Umbilical cord (tissue), 2 donors: Measurements from ENCODE around the gene ACLY. TPM values are rescaled to one million over a fixed set of nuclear protein-coding genes. Genes with fewer than 3 reads are reported as not detected.
"Not testable (repeated sequence)": the region's sequence is repeated elsewhere in the genome, so short reads cannot be mapped to it uniquely, and the experiment has no call there.

Source experiments
- DNase-seq: peaks from one replicate; pipeline ENCODE4 v3.0.0-alpha.2; 2015; ENCODE audit warnings: low spot score
- total RNA-seq: library from RNA; depleted of rRNA; stranded (reverse); fragments of >200 nt; gene quantifications from one replicate; pipeline ENCODE4 v1.2.3, GENCODE V29; 2014; ENCODE audit warnings: low replicate concordance; ENCODE audit not compliant: insufficient read depth

ACLY gene
- total RNA-seq, 1 donor from 2014 or later = 66.2 TPM

DNA sequence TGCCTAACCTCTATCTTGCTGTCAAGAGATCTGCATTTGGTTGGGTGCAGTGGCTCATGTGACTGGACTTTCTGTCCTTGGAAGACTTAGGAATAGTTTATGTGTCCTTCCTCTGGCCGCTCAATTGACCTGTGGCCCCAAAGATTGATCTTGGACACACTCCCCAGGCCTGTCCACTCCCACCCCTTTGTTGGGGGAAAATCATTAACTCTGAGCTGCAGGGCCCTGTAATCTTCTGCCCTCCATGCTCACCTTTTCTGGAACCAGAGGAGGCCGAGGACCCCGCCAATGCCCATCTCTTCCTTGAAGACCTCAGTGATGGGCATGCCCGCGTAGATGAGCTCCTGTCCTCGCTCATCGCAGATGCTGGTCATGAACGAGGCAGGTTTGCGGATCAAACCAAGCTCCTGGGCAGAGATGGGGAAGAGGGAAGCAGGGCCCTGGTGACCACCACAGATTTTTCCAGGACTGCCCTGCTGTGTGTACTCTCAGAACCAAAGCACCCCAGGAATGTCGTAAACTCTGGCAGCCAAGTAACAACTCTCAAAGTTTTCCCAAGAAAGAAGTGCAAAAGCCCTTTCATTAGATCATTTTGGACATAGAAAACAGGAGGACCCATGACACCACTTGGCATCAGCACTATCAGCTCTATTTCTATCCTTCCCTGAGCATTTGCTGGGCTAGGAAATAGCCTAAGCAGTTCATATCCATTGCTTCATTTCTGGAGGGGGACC lies 45.0 kb downstream of the ACLY start:
- DNase-seq = no peak

DNA sequence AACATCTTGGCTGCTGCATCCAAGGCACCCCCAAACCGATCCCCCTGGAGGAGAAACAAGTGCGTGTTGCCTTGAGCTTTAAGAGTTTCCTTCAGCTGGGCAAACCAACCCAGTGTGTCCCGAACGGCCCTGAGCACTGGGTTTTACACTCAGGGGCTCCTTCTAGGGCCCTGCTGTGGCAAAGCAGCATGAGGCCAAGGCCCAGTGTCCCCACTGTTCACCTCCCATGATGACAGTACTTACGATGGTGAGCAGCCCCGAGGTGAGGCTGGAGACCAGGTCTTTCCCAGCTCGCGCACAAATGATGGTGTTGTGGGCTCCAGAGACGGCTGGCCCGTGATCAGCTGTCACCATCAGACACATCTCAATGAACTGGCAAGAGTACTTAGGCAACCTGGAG lies 47.0 kb downstream of the ACLY start:
- no peak for DNase-seq

DNA sequence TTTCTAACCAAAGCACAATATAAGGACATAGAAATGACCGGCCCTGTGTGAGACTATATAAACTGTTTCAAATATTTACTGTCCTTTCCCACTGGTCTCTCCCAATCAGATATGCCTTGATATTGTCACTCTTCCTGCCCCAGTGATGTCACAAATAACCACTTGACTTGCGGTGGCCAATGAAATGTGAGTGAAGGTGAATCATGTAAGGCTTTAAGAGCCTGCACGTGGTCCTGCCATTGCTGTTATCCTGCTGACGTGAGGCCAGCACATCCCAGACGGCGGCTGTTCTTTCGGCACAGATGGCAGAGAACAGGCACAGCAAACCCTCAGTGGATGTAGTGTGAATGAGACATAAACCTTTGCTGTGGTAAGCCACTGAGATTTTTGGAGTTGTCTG lies 48.1 kb downstream of the ACLY start:
- DNase-seq = no peak

DNA sequence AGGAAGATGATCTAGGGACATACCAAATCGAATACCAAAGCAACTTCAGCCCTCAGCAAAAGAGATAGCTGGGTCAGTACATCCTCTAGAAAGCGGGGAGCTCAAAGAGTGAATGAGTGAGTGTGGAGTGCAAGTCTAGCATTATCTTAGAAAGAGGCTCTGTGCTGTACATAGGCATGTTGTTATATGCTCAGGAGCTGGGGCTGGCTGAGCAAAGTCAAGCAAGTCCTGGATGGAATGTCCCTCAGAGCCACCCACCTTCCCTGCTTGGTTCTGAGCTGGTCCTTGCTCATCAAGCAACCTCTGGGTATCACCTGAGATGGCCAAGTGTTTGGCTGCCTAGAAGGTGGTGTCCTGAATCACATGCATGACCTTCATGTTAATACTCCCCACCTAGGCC lies 48.7 kb downstream of the ACLY start:
- DNase-seq = no peak

DNA sequence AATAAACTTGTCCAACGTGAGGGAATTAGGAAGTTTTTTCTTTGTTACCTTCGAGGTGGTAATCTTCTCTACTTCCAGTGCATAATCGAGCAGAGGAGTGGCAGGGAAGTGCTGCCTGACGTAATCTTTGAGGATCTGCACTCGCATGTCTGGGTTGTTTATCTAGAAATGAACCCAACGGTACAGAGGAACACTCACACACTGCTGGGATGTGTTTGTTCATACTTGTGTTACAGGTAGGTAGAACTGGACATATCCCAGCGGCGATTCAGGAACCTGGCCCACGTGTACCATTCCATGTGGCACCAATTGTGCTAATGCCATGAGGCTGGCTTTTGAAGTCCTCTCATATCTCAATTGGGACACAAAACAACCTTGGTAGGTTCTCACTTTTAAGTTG lies 49.3 kb downstream of the ACLY start:
- DNase-seq = no peak

DNA sequence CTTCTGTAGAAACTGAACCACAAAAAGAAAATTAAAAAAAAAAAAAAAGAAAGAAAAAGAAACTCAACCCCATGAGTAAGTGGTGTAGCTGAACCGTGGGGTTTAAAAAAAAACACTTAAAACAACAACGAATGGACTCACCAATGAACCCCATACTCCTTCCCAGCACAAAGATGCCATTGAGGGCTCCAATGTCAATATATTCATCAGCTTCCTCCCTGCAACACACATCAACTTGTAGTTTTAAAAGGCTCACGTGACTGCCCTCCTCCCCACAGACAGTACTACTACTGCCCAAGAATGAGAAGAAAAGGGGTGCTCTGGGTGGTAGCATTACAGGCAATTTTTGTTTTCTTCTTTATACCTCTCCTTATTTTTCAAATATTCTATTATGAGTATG lies 50.2 kb downstream of the ACLY start:
- DNase-seq = no peak

DNA sequence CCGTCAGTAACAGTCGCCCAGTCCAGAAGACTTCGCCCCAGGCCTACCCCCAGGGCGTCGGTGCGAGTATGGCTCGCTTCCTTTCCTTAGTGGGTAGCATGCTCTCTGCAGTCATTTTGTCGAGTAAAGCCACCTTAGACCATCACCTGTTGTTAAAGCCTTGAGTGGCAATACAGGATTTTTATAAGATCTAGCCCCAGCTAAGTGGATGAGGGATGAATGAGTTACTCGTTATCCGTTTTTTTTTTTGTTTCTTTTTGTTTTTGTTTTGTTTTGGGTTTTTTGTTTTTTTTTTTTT lies 53.2 kb downstream of the ACLY start:
- no peak for DNase-seq

DNA sequence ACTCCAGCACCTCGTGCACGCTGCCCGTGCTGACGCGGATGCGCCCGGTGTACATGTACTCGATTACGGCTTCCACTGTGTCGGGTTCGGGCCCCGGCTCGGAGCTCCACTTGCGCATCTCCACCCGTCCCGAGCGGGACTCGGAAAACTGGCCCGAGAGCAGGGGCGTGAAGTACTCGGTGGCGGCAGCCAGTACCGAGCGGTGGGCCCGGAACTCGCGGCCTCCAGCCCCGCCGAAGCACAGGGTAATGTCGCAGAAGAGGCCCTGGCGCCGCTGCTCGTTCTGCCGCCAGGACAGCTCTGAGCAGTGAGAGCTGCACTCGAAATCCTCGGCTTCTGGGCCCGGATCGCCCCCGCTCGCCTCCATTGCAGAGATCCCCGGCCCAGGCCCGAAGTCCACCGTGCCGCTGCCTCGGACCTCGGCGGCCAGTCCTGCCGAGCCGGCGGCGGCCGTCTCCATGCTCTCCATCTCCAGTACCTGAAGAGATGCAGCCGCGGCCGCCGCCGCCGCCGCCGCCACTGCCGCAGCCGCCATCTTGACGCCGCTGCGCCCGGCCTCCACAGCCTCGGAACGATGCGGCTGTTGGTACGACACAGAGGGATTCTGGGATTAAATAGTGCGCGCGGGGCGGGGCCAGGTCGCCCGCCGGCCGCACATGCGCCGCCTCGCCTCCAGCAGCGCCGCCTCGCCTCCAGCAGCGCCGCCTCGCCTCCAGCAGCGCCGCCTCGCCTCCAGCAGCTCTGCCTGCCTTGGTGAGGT lies 53.7 kb downstream of the ACLY start, which contains the start of gene KLHL11:
Gene KLHL11, minus strand, starts transcription at position 588 of the 760 bp plus-strand sequence. Its CDS starts 53 bp downstream, at position 535.
- peak; percentile 93 for DNase-seq

DNA sequence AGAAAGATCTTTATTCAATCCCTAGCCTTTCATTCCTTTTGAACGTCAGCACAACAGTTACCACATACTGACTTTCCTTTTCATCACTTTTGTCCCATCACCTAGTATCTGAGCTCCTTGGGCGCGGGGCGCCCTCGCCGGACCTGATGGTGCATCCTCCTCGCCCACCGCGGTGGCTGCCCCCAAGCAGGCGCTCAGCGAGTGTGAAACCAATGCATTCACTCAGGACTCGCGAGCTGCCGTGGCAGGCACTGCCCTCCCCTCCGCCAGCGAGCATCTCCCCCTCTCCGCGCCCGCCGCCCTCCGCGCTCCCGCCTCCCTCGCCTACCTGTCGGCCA lies 54.3 kb downstream of the ACLY start:
- DNase-seq = no peak

DNA sequence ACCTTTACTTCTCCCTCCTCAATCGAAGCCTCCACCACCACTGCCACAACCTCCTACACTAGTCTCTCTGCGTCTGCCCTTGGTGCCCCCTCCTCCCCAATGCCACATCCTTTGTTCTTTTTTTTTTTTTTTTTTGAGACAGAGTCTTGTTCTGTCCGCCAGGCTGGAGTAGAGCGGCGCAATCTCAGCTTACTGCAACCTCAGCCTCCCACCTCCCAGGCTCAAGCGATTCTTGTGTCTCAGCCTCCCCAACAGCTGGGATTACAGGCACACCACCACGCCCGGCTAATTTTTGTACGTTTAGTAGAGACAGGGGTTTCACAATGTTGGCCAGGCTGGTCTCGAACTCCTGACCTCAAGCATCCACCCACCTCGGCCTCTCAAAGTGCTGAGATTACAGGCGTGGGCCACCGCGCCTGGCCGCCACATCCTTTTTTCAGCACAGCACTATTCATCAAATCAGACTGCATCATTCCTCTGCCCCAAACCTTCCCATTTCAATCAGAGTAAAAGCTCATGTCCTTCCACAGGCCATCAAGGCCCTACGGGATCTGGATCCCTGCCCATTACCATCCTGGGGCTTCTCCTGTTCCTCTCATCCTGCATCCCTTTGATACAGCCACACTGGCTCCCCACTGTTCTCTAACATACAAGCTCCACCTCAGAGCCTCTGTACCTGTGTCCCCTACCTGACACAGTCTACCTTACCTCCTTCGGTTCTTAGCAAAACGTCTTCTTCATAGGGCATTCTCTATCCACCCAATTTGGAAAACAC lies 55.5 kb downstream of the ACLY start:
- no peak for DNase-seq

DNA sequence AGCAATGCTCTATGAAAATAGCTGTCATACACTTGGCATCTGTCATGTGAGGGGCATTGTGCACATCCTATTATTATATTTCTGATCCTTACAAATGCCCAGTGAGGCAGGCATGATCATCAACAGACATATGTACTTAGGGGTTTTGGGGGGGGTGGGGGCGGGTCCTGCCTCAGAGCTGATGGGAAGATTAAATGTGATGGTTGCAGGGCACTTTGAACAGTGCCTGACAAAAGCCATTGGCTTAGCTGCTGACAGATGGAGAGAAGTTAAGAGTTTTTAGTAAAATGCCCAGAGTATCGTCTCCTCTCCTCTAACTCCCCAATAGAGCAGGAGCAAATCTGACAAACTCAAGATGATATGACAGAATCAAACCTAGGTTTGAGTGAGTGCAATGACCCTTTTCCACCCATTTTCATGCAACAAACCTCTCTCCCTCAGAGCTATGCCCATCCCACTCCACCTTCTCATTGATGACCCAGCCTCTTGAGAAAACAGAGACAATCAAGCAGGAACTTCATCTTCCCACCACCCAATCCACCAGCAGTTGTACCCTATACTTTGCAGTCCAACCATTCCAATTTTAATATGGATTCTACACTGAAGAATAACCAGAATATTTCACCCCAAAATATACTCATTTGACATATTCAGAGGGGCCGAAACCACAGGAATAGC lies 58.4 kb downstream of the ACLY start:
- DNase-seq = no peak

DNA sequence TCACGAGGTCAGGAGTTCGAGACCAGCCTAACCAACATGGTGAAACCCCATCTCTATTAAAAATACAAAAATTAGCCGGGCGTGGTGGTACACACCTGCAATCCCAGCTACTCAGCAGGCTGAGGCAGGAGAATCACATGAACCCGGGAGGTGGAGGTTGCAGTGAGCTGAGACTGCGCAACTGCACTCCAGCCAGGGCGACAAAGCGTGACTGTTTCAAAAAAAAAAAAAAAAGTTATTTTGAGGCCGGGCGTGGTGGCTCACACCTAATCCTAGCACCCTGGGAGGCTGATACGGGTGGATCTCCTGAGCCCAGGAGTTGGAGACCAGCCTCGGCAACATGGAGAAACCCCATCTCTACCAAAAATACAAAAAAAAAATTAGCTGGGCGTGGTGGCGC lies 67.4 kb downstream of the ACLY start:
- not testable (repeated sequence) for DNase-seq

DNA sequence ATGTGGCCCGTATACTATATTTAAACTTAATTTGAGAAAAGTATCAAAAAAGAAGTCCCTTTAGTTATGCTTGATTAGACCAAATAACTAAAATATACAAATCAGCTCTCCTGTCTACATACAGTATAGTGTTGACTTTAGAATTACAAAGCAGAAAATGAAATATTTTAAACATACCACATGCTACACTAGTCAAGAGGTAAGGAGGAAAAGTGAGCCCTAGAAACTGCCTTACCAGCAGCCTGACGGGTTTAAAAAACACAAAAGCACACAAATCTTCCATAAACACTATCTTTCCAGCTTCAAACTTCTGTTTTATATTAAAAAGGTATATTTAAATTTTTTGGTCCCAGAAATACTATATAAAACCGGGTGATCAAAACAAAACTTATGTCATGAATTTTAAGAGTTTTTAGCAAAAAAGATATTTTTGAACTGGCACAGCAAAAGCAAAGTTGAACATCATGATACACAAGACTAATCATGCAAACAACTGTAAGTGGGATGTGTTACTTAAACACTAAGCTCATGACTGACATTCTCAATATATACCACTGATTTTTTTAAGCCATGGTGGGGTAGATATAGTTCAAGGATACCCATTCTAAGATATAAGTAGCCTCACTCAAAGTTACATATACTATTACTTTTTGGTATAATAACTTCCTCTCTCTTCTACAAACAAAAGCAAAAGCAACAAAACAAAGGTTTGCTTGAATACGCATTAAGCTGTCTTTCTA lies 69.3 kb downstream of the ACLY start:
- no peak for DNase-seq

DNA sequence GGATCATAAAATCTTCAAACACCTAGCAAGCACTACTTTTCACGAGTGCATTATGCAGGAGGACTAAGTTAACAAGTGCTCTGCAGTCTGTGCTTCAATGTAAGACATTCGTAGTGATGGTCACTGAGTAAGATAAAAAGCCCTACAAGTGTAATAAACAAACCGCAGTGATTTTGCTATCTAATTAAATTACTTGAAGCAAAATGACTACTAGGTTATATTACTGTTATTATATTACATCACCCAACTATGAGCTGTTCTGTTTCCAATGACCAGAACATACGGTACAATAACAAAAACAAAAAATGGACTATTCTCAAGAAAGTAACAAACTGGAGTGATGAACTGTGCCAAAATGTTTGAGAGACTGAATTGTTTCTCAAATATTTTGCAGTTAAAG lies 70.0 kb downstream of the ACLY start:
- no peak for DNase-seq

DNA sequence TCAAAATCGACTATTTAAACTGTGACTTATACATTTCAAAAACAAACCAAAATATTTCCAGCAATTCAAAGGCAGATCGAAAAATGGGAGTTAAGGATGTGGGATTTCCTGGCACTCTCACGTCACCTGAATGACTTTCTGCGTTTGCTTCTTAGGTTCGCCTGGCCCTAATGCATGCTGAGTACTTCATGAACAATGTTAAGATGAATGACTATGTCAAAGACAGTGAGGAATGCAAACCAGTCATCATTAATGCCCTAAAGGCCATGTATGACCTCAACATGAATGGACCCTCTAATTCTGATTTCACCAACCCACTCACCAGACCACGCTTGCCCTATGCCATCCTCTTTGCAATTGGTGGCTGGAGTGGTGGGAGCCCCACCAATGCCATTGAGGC lies 73.8 kb downstream of the ACLY start:
- DNase-seq = no peak

DNA sequence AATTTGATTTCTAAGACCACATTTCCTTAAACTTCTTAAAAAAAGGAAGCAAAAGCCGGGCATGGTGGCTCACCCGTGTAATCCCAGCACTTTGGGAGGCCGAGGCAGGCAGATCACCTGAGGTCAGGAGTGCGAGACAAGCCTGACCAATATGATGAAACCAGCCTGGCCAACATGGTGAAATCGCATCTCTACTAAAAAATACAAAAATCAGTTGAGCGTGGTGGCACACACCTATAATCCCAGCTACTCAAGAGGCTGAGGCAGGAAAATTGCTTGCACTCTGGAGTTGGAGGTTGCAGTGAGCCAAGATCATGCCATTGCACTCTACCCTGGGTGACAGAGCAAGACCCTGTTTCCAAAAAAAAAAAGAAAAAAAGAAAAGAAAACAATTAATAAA lies 78.0 kb downstream of the ACLY start:
- not testable (repeated sequence) for DNase-seq

DNA sequence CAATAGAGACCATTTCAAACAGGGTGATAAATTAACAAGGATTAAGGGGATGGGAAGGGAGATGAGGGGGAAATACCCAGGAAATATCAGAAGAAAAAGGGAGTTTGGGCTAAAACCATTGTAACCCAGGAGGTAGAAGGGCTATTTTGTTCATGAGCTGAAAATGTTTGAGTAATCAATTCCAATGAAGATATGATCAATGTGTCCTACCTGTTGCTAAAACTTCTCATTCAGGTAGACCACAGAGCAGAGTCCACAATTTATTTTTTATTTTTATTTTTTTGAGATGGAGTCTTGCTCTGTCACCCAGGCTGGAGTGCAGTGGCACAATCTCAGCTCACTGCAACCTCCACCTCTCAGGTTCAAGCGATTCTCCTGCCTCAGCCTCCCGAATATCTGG lies 79.3 kb downstream of the ACLY start:
- DNase-seq = not testable (repeated sequence)

DNA sequence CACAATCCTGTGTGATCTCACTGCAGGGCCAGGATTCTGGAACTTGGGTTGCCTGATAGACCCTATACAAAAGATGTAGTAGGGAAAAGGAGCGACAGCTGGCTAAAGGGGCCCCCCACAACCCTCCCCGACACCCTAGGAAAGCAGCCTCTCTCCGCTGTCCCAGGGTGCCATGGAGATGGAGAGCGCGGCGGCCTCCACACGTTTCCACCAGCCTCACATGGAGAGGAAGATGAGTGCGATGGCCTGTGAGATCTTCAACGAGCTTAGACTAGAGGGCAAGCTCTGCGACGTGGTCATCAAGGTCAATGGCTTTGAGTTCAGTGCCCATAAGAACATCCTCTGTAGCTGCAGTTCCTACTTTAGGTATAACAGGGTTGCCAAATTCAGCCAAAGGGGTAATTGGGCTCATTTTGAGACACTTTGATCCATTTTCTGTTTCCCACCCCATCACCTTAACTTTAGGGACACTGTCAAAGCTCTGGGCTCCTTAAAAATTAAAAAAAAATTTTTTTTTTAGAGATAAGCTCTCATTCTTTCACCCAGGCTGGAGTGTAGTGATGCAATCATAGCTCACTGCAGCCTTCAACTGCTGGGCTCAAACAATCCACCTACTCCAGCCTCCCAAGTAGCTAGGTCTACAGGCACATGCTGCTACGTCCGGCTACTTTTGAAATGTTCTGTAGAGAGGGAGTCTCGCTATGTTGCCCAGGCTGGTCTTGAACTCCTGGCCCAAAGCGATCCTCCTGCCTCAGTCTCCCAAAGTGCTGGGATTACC lies 80.8 kb downstream of the ACLY start, which contains the start of gene KLHL10:
Gene KLHL10, plus strand, starts transcription at position 65 of the 778 bp plus-strand sequence. Its CDS starts 108 bp downstream, at position 173.
- DNase-seq = no peak

DNA sequence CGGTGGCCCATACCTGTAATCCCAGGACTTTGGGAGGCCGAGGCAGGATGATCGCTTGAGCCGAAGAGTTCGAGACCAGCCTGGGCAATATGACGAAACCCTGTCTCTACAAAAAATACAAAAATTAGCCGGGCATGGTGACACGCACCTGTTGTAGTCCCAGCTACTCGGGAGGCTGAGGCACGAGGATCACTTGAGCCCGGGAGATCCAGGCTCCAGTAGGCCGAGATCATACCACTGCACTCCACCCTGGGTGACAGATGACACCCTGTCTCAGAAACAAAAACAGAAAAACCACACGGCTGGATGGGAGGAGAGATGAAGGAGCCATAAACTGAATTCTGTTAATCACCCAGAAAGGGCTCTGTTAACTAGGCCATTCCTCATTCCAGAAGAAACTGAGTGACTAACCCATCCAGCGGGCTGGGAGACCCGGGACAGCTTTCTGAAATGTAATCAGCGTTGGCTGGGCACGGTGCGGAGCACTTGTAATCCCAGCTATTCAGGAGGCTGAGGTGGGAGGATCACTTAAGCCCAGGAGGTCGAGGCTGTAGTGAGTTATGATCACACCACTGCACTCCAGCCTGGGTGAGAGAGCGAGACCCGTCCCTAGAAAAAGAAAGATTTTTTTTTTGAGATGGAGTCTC lies 82.1 kb downstream of the ACLY start:
- DNase-seq = no peak
